Esophagus squamous epithelium (tissue), 5 donors: Measurements from ENCODE around the gene DNAH11. TPM values are rescaled to one million over a fixed set of nuclear protein-coding genes. Genes with fewer than 3 reads are reported as not detected.

Source experiments
- DNase-seq: peaks from one replicate; lab custom pipeline; 2025; lab: John Stamatoyannopoulos, UW
- H3K27ac ChIP-seq, 4 donors: fragments of 200-600 bp; sonication (generic); one replicate each; pipeline ENCODE4 v1.5.1; 2016 to 2019; ENCODE audit warnings: mild to moderate bottlenecking in 1 of 4
- H3K27me3 ChIP-seq, 4 donors: fragments of 200-600 bp; sonication (generic); 1 replicate in 3 of 4; 2 replicates in 1 of 4; pipeline versions ENCODE4 v1.5.1 to v1.6.0; 2017 to 2021; ENCODE audit warnings: antibody characterized with exemption in 1 of 4
- H3K36me3 ChIP-seq, 3 donors: fragments of 200-600 bp; sonication (generic); one replicate each; pipeline ENCODE4 v1.5.1; 2016 to 2019
- H3K4me1 ChIP-seq, 3 donors: fragments of 200-600 bp; sonication (generic); one replicate each; pipeline ENCODE4 v1.5.1; 2017 to 2019
- H3K4me3 ChIP-seq, 4 donors: fragments of 200-600 bp; sonication (generic); 1 replicate in 3 of 4; 2 replicates in 1 of 4; pipeline ENCODE4 v1.5.1; 2016 to 2019; ENCODE audit warnings: mild to moderate bottlenecking in 2 of 4, moderate library complexity in 1 of 4
- H3K9me3 ChIP-seq, 3 donors: fragments of 200-600 bp; sonication (generic); one replicate each; pipeline ENCODE4 v1.5.1; 2016 to 2019
- POLR2A ChIP-seq, 4 donors: fragments of 450-650 bp; IDR thresholded peaks; one replicate each; pipeline ENCODE4 v1.6.1; 2017; ENCODE audit warnings: antibody characterized with exemption in 4 of 4, mild to moderate bottlenecking in 4 of 4, moderate library complexity in 3 of 4
- WGBS, 2 donors: methylation state at CpG; one replicate each; pipeline ENCODE4 v1.1.5; 2018; 5-methylcytosine and 5-hydroxymethylcytosine counted together
- intact Hi-C: fragments of 100-400 bp; cut with DNase I; formaldehyde crosslinking; loops from one replicate; pipeline ENCODE4 v1.15.0; 2022
- total RNA-seq, 4 donors: library from RNA; depleted of rRNA; stranded (reverse); fragments of >200 nt; gene quantifications; one replicate each; pipeline ENCODE4 v1.1.0, GENCODE V29; 2016
- TF ChIP-seq, protein P1 (sequence below), 6 experiments: fragments of 450-650 bp in 4 of 6; fragments of 200-600 bp in 2 of 6; sonication (generic) in 2 of 6; IDR thresholded peaks; one replicate each; pipeline ENCODE4 v1.5.1; 2016 to 2019; ENCODE audit warnings: antibody characterized with exemption in 6 of 6, mild to moderate bottlenecking in 4 of 6, moderate library complexity in 4 of 6
- donor health status: DM: yes; HTN: yes; CAD: no.

Gene DNAH11
- total RNA-seq, 4 donors from 2014 or later: 0.35 to 7.4 (median 0.74) TPM

GRCh38 chr7:21945454-21946221 lies 402.8 kb downstream of the DNAH11 start, which contains the start of gene CDCA7L:
Gene CDCA7L (minus strand): TSS chr7:21945899. CDS start chr7:21945804, 95 bp downstream.
- Histone ChIP-seq H3K27ac (peak within 1 kb of the TSS; percentile 72 to 85 (median 81)), H3K36me3 (no peaks in the 10 kb centered on the region), H3K9me3 (no peaks in the 10 kb centered on the region), H3K4me1 (peaks cover 2 to 58% (median 5%) of the 10 kb centered on the region in 3 donors), H3K27me3 (peaks cover 0 to 10% (median 0%) of the 10 kb centered on the region in 4 donors), H3K4me3 (peak within 1 kb of the TSS; percentile 56 to 81 (median 61))
- TF ChIP-seq, protein P1, sequence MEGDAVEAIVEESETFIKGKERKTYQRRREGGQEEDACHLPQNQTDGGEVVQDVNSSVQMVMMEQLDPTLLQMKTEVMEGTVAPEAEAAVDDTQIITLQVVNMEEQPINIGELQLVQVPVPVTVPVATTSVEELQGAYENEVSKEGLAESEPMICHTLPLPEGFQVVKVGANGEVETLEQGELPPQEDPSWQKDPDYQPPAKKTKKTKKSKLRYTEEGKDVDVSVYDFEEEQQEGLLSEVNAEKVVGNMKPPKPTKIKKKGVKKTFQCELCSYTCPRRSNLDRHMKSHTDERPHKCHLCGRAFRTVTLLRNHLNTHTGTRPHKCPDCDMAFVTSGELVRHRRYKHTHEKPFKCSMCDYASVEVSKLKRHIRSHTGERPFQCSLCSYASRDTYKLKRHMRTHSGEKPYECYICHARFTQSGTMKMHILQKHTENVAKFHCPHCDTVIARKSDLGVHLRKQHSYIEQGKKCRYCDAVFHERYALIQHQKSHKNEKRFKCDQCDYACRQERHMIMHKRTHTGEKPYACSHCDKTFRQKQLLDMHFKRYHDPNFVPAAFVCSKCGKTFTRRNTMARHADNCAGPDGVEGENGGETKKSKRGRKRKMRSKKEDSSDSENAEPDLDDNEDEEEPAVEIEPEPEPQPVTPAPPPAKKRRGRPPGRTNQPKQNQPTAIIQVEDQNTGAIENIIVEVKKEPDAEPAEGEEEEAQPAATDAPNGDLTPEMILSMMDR (IDR thresholded peaks at IDR 0.05): no peak
- peak in 1 of 4 donors; percentile 64 for TF ChIP-seq POLR2A (IDR thresholded peaks at IDR 0.05)
- DNase-seq: no peak
- intact Hi-C loops: no loop called here
- 0 to 1% methylated on average over 2 to 27 of the region's 83 CpGs for WGBS, 2 donors

GRCh38 chr7:21946222-21946709 lies 403.4 kb downstream of the DNAH11 start:
- intact Hi-C loops: no loop called here
- 3 to 53% methylated on average over 1 to 7 of the region's 8 CpGs for WGBS, 2 donors
- H3K9me3 ChIP-seq: no peaks in the 10 kb centered on the region

GRCh38 chr7:21947056-21947455 lies 404.2 kb downstream of the DNAH11 start:
- WGBS, 2 donors: 65 to 79% methylated on average over 3 of the region's 3 CpGs
- intact Hi-C loops: no loop called here
- H3K4me1 ChIP-seq: peaks cover 2 to 44% (median 5%) of the 10 kb centered on the region in 3 donors
- TF ChIP-seq, protein P1 (IDR thresholded peaks at IDR 0.05): no peak
- TF ChIP-seq POLR2A (IDR thresholded peaks at IDR 0.05): no peak
- no peak for DNase-seq
- H3K27me3 ChIP-seq: peaks cover 0 to 10% (median 0%) of the 10 kb centered on the region in 4 donors
- no peaks in the 10 kb centered on the region for H3K36me3 ChIP-seq
- no peak overlapping the region for H3K27ac ChIP-seq
- no peaks in the 10 kb centered on the region for H3K9me3 ChIP-seq
- no peak overlapping the region for H3K4me3 ChIP-seq

More at GRCh38 chr7:21946222-21946709, 403.4 kb downstream of the DNAH11 start:
- Histone ChIP-seq H3K4me1 (peaks cover 2 to 52% (median 5%) of the 10 kb centered on the region in 3 donors), H3K36me3 (no peaks in the 10 kb centered on the region), H3K27me3 (peaks cover 0 to 10% (median 0%) of the 10 kb centered on the region in 4 donors), H3K27ac (peak overlapping the region; percentile 72 to 85 (median 81)), H3K4me3 (peak overlapping the region; percentile 56 to 81 (median 61))
- no peak for DNase-seq
- TF ChIP-seq, protein P1 (IDR thresholded peaks at IDR 0.05): no peak
- TF ChIP-seq POLR2A (IDR thresholded peaks at IDR 0.05): no peak

GRCh38 chr7:21947946-21948345 lies 405.1 kb downstream of the DNAH11 start:
- intact Hi-C loops: no loop called here
- no peak for DNase-seq
- H3K9me3 ChIP-seq: no peaks in the 10 kb centered on the region
- H3K36me3 ChIP-seq: no peaks in the 10 kb centered on the region
- TF ChIP-seq, protein P1 (IDR thresholded peaks at IDR 0.05): no peak
- TF ChIP-seq POLR2A (IDR thresholded peaks at IDR 0.05): no peak
- H3K27ac ChIP-seq: no peak overlapping the region
- H3K27me3 ChIP-seq: peaks cover 0 to 10% (median 0%) of the 10 kb centered on the region in 4 donors
- 56 to 72% methylated on average over 2 of the region's 2 CpGs for WGBS, 2 donors
- no peak overlapping the region for H3K4me3 ChIP-seq
- peaks cover 2 to 36% (median 5%) of the 10 kb centered on the region in 3 donors for H3K4me1 ChIP-seq

GRCh38 chr7:21948364-21948763 lies 405.5 kb downstream of the DNAH11 start:
- no peak overlapping the region for H3K27ac ChIP-seq
- no peaks in the 10 kb centered on the region for H3K36me3 ChIP-seq
- no peak overlapping the region for H3K4me3 ChIP-seq
- WGBS, 2 donors: 65 to 76% methylated on average over 2 of the region's 2 CpGs
- H3K9me3 ChIP-seq: no peaks in the 10 kb centered on the region
- peaks cover 2 to 32% (median 5%) of the 10 kb centered on the region in 3 donors for H3K4me1 ChIP-seq
- peaks cover 0 to 10% (median 0%) of the 10 kb centered on the region in 4 donors for H3K27me3 ChIP-seq
- no peak for DNase-seq
- no peak for TF ChIP-seq POLR2A (IDR thresholded peaks at IDR 0.05)
- TF ChIP-seq, protein P1 (IDR thresholded peaks at IDR 0.05): no peak
- intact Hi-C loops: no loop called here
